ENCODE measurements around the gene IRAG1. TPM values are rescaled to one million over a fixed set of nuclear protein-coding genes. Genes with fewer than 3 reads are reported as not detected.

The IRAG1 gene
- total RNA-seq, 1 experiment from 2014 or later: not detected

DNA sequence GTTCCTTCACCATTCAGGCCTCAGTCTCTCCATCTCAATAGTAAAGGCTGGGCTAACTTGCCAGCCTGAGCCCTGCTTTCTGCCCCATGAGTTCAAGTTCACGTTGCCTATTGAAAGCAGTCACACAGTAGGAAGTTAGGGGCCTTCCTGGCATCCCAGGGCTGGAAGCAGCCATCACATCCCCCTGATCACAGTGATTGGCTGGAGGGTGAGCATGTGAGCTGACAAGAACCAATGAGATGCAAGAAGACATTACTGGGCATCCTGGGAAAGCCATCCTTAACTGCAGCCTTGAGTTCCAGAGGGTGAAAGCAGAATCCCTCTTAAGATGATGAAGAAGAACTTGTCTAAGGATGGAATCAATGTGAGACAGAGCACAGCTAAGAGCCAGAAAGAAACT, 29.1 kb downstream of the IRAG1 start:
- peaks cover 5% of the 10 kb centered on the region for H3K4me1 Mint-ChIP-seq (ENCODE audit: insufficient read depth, unreplicated experiment)
- no peak for DNase-seq (ENCODE audit: unreplicated experiment)
- CTCF ChIA-PET: interaction anchor here (0.5 to 2.0 kb wide), 6 partner anchors 10 to 258 kb away, joined by 3 to 9 read pairs (median 3); no protein-coding TSS in a partner anchor

GRCh38 chr11:10663990-10664389, 29.6 kb downstream of the IRAG1 start:
- TF ChIP-seq, protein P1, sequence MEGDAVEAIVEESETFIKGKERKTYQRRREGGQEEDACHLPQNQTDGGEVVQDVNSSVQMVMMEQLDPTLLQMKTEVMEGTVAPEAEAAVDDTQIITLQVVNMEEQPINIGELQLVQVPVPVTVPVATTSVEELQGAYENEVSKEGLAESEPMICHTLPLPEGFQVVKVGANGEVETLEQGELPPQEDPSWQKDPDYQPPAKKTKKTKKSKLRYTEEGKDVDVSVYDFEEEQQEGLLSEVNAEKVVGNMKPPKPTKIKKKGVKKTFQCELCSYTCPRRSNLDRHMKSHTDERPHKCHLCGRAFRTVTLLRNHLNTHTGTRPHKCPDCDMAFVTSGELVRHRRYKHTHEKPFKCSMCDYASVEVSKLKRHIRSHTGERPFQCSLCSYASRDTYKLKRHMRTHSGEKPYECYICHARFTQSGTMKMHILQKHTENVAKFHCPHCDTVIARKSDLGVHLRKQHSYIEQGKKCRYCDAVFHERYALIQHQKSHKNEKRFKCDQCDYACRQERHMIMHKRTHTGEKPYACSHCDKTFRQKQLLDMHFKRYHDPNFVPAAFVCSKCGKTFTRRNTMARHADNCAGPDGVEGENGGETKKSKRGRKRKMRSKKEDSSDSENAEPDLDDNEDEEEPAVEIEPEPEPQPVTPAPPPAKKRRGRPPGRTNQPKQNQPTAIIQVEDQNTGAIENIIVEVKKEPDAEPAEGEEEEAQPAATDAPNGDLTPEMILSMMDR (IDR thresholded peaks at IDR 0.05; ENCODE audit: unreplicated experiment): no peak
- Mint-ChIP-seq H3K36me3 (ENCODE audit: insufficient read depth, unreplicated experiment) (no peaks in the 10 kb centered on the region), H3K4me1 (ENCODE audit: insufficient read depth, unreplicated experiment) (peaks cover 10% of the 10 kb centered on the region), H3K4me3 (ENCODE audit: unreplicated experiment) (no peak overlapping the region), H3K27ac (ENCODE audit: low read depth, unreplicated experiment) (no peak overlapping the region), H3K27me3 (ENCODE audit: insufficient read depth, unreplicated experiment) (no peaks in the 10 kb centered on the region), H3K9me3 (ENCODE audit: unreplicated experiment) (no peaks in the 10 kb centered on the region)
- DNase-seq (ENCODE audit: unreplicated experiment): no peak
- CTCF ChIA-PET: interaction anchor here (0.9 to 2.4 kb wide), 5 partner anchors 9 to 258 kb away, joined by 3 to 9 read pairs (median 5); no protein-coding TSS in a partner anchor
- BruUV-seq (replicated peaks): no TSS peak
- POLR2A ChIA-PET: no interaction called here
- intact Hi-C loops (cut with micrococcal nuclease): no loop called here

More for the DNA sequence above, 29.1 kb downstream of the IRAG1 start:
- no peak overlapping the region for H3K4me3 Mint-ChIP-seq (ENCODE audit: unreplicated experiment)
- no peaks in the 10 kb centered on the region for H3K27me3 Mint-ChIP-seq (ENCODE audit: insufficient read depth, unreplicated experiment)
- no peaks in the 10 kb centered on the region for H3K36me3 Mint-ChIP-seq (ENCODE audit: insufficient read depth, unreplicated experiment)
- POLR2A ChIA-PET: no interaction called here
- H3K9me3 Mint-ChIP-seq (ENCODE audit: unreplicated experiment): no peaks in the 10 kb centered on the region
- no peak overlapping the region for H3K27ac Mint-ChIP-seq (ENCODE audit: low read depth, unreplicated experiment)
- TF ChIP-seq, protein P1 (IDR thresholded peaks at IDR 0.05; ENCODE audit: unreplicated experiment): no peak
- intact Hi-C loops (cut with micrococcal nuclease): no loop called here
- BruUV-seq (replicated peaks): no TSS peak

DNA sequence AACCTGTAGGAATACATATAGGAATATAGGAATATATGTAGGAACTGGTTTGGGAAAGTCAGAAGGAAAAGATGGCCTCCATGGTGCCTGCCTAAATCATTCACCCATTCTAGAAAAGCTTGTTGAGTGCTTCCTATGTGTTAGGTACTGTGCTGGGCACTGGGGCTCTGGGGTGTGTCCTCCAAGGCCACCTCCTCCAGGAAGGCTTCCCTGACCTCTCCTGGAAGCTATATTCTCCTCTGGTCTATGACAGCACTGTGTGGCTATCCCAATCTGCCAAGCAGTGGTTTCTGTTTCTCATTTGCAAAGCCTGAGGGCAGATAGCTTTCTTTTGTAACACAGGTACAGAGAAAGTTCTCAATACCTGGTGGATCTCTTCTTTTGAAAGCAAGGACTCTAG, 30.2 kb downstream of the IRAG1 start:
- ChIA-PET CTCF (interaction anchor here (0.8 to 2.4 kb wide), 5 partner anchors 9 to 257 kb away, joined by 3 to 7 read pairs (median 5); partner anchors contain the start of gene RNF141), POLR2A (no interaction called here)
- TF ChIP-seq, protein P1 (IDR thresholded peaks at IDR 0.05; ENCODE audit: unreplicated experiment): no peak
- BruUV-seq (replicated peaks): no TSS peak
- Mint-ChIP-seq H3K9me3 (ENCODE audit: unreplicated experiment) (no peaks in the 10 kb centered on the region), H3K4me3 (ENCODE audit: unreplicated experiment) (no peak overlapping the region), H3K27me3 (ENCODE audit: insufficient read depth, unreplicated experiment) (no peaks in the 10 kb centered on the region), H3K4me1 (ENCODE audit: insufficient read depth, unreplicated experiment) (peaks cover 12% of the 10 kb centered on the region), H3K27ac (ENCODE audit: low read depth, unreplicated experiment) (no peak overlapping the region), H3K36me3 (ENCODE audit: insufficient read depth, unreplicated experiment) (no peaks in the 10 kb centered on the region)
- DNase-seq (ENCODE audit: unreplicated experiment): no peak
- intact Hi-C loops (cut with micrococcal nuclease): no loop called here

- no peaks in the 10 kb centered on the region for H3K27me3 Mint-ChIP-seq (ENCODE audit: insufficient read depth, unreplicated experiment)
- no peak overlapping the region for H3K4me3 Mint-ChIP-seq (ENCODE audit: unreplicated experiment)
- peaks cover 12% of the 10 kb centered on the region for H3K4me1 Mint-ChIP-seq (ENCODE audit: insufficient read depth, unreplicated experiment)
- no TSS peak for BruUV-seq (replicated peaks)
- ChIA-PET CTCF (interaction anchor here (0.7 to 1.2 kb wide), 2 partner anchors 12 to 75 kb away, joined by 3 to 4 read pairs; no protein-coding TSS in a partner anchor), POLR2A (interaction anchor here (0.6 to 1.5 kb wide), 3 partner anchors 83 to 120 kb away, joined by 3 to 5 read pairs (median 3); partner anchors contain the start of gene RNF141)
- H3K27ac Mint-ChIP-seq (ENCODE audit: low read depth, unreplicated experiment): no peak overlapping the region
- TF ChIP-seq, protein P1 (IDR thresholded peaks at IDR 0.05; ENCODE audit: unreplicated experiment): no peak
- H3K9me3 Mint-ChIP-seq (ENCODE audit: unreplicated experiment): no peaks in the 10 kb centered on the region
- no peak for DNase-seq (ENCODE audit: unreplicated experiment)
- H3K36me3 Mint-ChIP-seq (ENCODE audit: insufficient read depth, unreplicated experiment): no peaks in the 10 kb centered on the region
- intact Hi-C loops (cut with micrococcal nuclease): no loop called here
Measured at GRCh38 chr11:10660323-10660722, 33.2 kb downstream of the IRAG1 start.

Data from MCF 10A (cell line).